Hepatocyte (in vitro differentiated cells): ENCODE results near the gene REEP6. TPM values are rescaled to one million over a fixed set of nuclear protein-coding genes. Genes with fewer than 3 reads are reported as not detected.

Experiments used
- DNase-seq: peaks from one replicate; pipeline ENCODE4 v3.0.0-alpha.2; 2016; ENCODE audit warnings: low spot score
- H2AFZ ChIP-seq: fragments of 200-600 bp; sonication (generic); 2 replicates; pipeline ENCODE4 v1.6.0; 2016; ENCODE audit warnings: antibody characterized with exemption, mild to moderate bottlenecking
- H3K27ac ChIP-seq: fragments of 200-600 bp; sonication (generic); 2 replicates; pipeline ENCODE4 v1.5.1; 2016; ENCODE audit warnings: mild to moderate bottlenecking
- H3K27me3 ChIP-seq: fragments of 200-600 bp; sonication (generic); 2 replicates; pipeline ENCODE4 v1.6.1; 2016
- H3K36me3 ChIP-seq: fragments of 200-600 bp; sonication (generic); replicated peaks from 2 replicates; pipeline ENCODE4 v1.5.1; 2016; ENCODE audit warnings: low read depth; ENCODE audit not compliant: insufficient read depth
- H3K4me1 ChIP-seq: fragments of 200-600 bp; sonication (generic); 2 replicates; pipeline ENCODE4 v1.5.1; 2016; ENCODE audit warnings: mild to moderate bottlenecking, moderate library complexity; ENCODE audit not compliant: insufficient read depth
- H3K4me2 ChIP-seq: fragments of 200-600 bp; sonication (generic); 2 replicates; pipeline ENCODE4 v1.6.0; 2016
- H3K4me3 ChIP-seq: fragments of 200-600 bp; sonication (generic); 2 replicates; pipeline ENCODE4 v1.5.1; 2016; ENCODE audit warnings: mild to moderate bottlenecking
- H3K79me2 ChIP-seq: fragments of 200-600 bp; sonication (generic); 2 replicates; pipeline ENCODE4 v1.6.0; 2017; ENCODE audit warnings: mild to moderate bottlenecking
- H3K9me2 ChIP-seq: fragments of 200-600 bp; sonication (generic); replicated peaks from 2 replicates; pipeline ENCODE4 v1.6.0; 2017; ENCODE audit warnings: mild to moderate bottlenecking; ENCODE audit not compliant: insufficient read depth
- H3K9me3 ChIP-seq: fragments of 200-600 bp; sonication (generic); 2 replicates; pipeline ENCODE4 v1.5.1; 2016; ENCODE audit warnings: low read depth, mild to moderate bottlenecking
- H4K20me1 ChIP-seq: fragments of 200-600 bp; sonication (generic); 2 replicates; pipeline ENCODE4 v1.6.0; 2016; ENCODE audit warnings: mild to moderate bottlenecking; ENCODE audit not compliant: insufficient read depth, poor library complexity, severe bottlenecking
- CTCF ChIP-seq: fragments of 200-600 bp; sonication (generic); IDR thresholded peaks from 2 replicates; pipeline ENCODE4 v1.5.1; 2016; ENCODE audit warnings: antibody characterized with exemption, mild to moderate bottlenecking; ENCODE audit not compliant: poor library complexity
- EZH2 ChIP-seq: fragments of 200-600 bp; sonication (generic); IDR thresholded peaks from 2 replicates; pipeline ENCODE4 v1.6.1; 2016; ENCODE audit warnings: antibody characterized with exemption, mild to moderate bottlenecking, borderline replicate concordance
- EZH2phosphoT487 ChIP-seq: fragments of 200-600 bp; sonication (generic); IDR thresholded peaks from one replicate; pipeline ENCODE4 v1.6.1; 2018; ENCODE audit warnings: antibody characterized with exemption, mild to moderate bottlenecking, low read depth, moderate library complexity; ENCODE audit not compliant: unreplicated experiment, severe bottlenecking
- WGBS: methylation state at CpG from one replicate; pipeline ENCODE4 v1.1.6; 2016; ENCODE audit warnings: low lambda C conversion rate; ENCODE audit errors: missing lambda C conversion rate; 5-methylcytosine and 5-hydroxymethylcytosine counted together
- polyA plus RNA-seq: library from polyadenylated mRNA; unstranded; fragments of >200 nt; fragmentation: Nextera tagmentation; extraction: Ambion mirVana; gene quantifications from 2 replicates; pipeline ENCODE4 v1.2.1, GENCODE V29; 2016
- total RNA-seq: library from RNA; depleted of rRNA; stranded (reverse); fragments of >200 nt; gene quantifications from 2 replicates; pipeline ENCODE4 v1.2.3, GENCODE V29; 2014

The REEP6 gene
- total and polyA plus RNA-seq, 2 experiments from 2014 or later: 88.9 to 218 TPM

GRCh38 chr19:1471515-1472160 lies 19.3 kb upstream of the REEP6 start:
- Histone ChIP-seq H3K79me2 (peaks cover 5% of the 10 kb centered on the region), H3K4me3 (no peak overlapping the region), H3K36me3 (no peaks in the 10 kb centered on the region), H3K27ac (no peak overlapping the region), H3K9me3 (no peaks in the 10 kb centered on the region), H3K4me1 (peaks cover 32% of the 10 kb centered on the region), H3K27me3 (peaks cover 64% of the 10 kb centered on the region), H4K20me1 (peaks cover 78% of the 10 kb centered on the region), H2AFZ (no peak overlapping the region), H3K9me2 (no peaks in the 10 kb centered on the region), H3K4me2 (peak overlapping the region; percentile 94)
- DNase-seq: no peak
- peak; percentile 26 for TF ChIP-seq CTCF
- TF ChIP-seq EZH2: no peak
- WGBS: 42% methylated on average over 19 of the region's 24 CpGs

- Histone ChIP-seq H3K9me3 (no peaks in the 10 kb centered on the region), H3K4me2 (no peak overlapping the region), H3K4me1 (peaks cover 30% of the 10 kb centered on the region), H3K27me3 (peaks cover 56% of the 10 kb centered on the region), H3K36me3 (no peaks in the 10 kb centered on the region), H2AFZ (no peak overlapping the region), H3K27ac (no peak overlapping the region), H4K20me1 (peaks cover 77% of the 10 kb centered on the region), H3K79me2 (peaks cover 13% of the 10 kb centered on the region), H3K9me2 (no peaks in the 10 kb centered on the region), H3K4me3 (no peak overlapping the region)
- no peak for DNase-seq
- WGBS: 71% methylated on average over 35 of the region's 44 CpGs
- TF ChIP-seq CTCF (no peak), EZH2 (no peak), EZH2phosphoT487 (no peak)
Measured at GRCh38 chr19:1472231-1473084, 18.5 kb upstream of the REEP6 start.

- Histone ChIP-seq H3K27ac (no peak overlapping the region), H3K4me3 (no peak overlapping the region), H3K36me3 (no peaks in the 10 kb centered on the region), H4K20me1 (peaks cover 71% of the 10 kb centered on the region), H3K9me3 (no peaks in the 10 kb centered on the region), H3K27me3 (peaks cover 48% of the 10 kb centered on the region), H3K9me2 (no peaks in the 10 kb centered on the region), H3K4me2 (no peak overlapping the region), H3K4me1 (peaks cover 31% of the 10 kb centered on the region), H3K79me2 (peaks cover 21% of the 10 kb centered on the region), H2AFZ (no peak overlapping the region)
- no peak for DNase-seq
- WGBS: 82% methylated on average over 20 of the region's 20 CpGs
- TF ChIP-seq EZH2 (no peak), CTCF (no peak), EZH2phosphoT487 (no peak)
Measured at GRCh38 chr19:1473085-1473851, 17.7 kb upstream of the REEP6 start.
